AG10803 (cell line): Measurements from ENCODE around the gene KRTAP11-1.

ENCODE experiments used
- DNase-seq: peaks from one replicate; pipeline ENCODE4 v3.0.0; 2010; ENCODE audit warnings: low read depth
- H3K4me3 ChIP-seq: 2 replicates; pipeline ENCODE4 v1.5.1; 2011; ENCODE audit warnings: mild to moderate bottlenecking, low read length, control low read depth
- CTCF ChIP-seq: conservative IDR thresholded peaks from 2 replicates; pipeline ENCODE4 v1.5.1; 2011; ENCODE audit warnings: mild to moderate bottlenecking, low read length, control low read depth, inconsistent platforms

The KRTAP11-1 gene

GRCh38 chr21:30881480-30881879 is at the start of gene KRTAP11-1:
Gene KRTAP11-1, minus strand, starts transcription at chr21:30881580. Its CDS starts 56 bp downstream, at chr21:30881524.
- no peak for DNase-seq
- H3K4me3 ChIP-seq, result no peak within 1 kb of the TSS
- TF ChIP-seq CTCF, result no peak

DNA sequence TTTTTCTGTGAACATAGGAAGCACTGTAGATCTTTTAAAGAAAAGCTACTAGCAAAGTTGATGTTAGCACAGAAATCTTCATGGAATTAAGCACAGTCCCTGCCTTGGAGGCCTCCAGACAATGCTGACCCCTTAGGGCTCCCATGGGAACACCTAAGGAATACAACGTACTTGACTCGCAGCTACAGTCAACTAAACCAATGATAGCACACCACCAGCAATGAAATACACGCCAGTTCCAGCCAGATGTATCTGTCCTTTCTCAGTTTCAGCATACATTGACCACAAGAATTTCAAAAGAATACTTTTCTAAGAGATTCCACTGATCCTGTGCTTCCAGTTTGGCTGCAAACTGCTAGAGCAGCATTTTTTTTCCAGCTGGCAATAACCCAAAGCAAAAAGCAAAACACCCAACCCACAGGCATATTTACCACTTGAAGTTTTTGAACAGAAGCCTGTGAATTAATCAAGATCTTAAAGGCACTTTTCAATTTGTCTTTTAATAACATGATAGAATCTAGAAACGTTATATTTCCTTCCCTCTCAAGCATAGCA is 42.8 kb upstream of the KRTAP11-1 start:
- H3K4me3 ChIP-seq, result no peak overlapping the region
- no peak for DNase-seq
- TF ChIP-seq CTCF, result no peak

DNA sequence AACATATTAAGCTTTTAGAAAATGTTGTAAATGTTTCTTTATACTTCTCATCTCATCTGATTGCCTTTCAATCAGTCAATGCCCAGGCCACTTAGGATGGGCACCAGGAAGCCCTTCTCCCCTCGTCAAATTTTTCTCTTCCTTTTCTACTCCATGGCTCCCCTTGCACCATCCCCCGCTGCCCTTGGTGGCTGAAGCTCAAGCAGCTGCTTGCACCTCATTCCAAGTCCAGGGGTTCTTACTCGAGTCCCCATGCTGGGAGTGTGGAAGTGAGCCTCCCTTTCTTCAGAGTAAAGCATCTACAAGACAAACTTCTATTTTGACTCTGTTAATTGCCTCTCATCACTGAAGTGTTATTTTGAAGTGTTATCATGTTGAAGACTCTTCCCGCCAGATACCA is 39.7 kb upstream of the KRTAP11-1 start:
- no peak for TF ChIP-seq CTCF
- H3K4me3 ChIP-seq, result no peak overlapping the region
- DNase-seq, result no peak

DNA sequence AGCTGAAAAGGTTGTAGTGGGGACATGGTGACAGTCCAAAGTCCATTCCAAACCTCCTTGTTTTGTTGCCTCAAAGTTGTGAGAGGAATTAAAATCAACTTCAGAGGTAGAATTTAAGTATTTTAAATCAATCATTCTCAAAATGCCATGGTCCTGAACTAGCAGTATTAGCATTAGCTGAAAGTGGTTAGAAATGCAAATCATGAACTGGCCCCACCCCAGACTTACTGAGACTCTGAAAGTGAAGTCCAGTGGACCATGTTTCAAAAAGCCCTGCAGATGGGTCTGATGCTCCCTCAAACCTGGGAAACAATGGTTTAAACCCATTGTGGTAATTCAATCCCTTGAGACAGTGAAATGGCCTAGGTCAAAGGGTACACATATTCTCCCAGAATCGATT is 36.2 kb upstream of the KRTAP11-1 start:
- no peak for TF ChIP-seq CTCF
- H3K4me3 ChIP-seq, result no peak overlapping the region
- no peak for DNase-seq

GRCh38 chr21:30900881-30901280 is 19.5 kb upstream of the KRTAP11-1 start:
- DNase-seq, result no peak
- H3K4me3 ChIP-seq, result no peak overlapping the region
- TF ChIP-seq CTCF, result no peak

- TF ChIP-seq CTCF, result no peak
- DNase-seq, result no peak
- no peak overlapping the region for H3K4me3 ChIP-seq
Measured at GRCh38 chr21:30882866-30883597, 1.7 kb upstream of the KRTAP11-1 start.

GRCh38 chr21:30880914-30881313 is 466 bp downstream of the KRTAP11-1 start:
- no peak for TF ChIP-seq CTCF
- no peak overlapping the region for H3K4me3 ChIP-seq
- no peak for DNase-seq
